ENCODE data around the gene CCDC198.

CCDC198 gene

GRCh38 chr14:57492859-57493258 lies 798 bp downstream of the CCDC198 start:
- peaks cover 8% of the 10 kb centered on the region for H3K4me1 Mint-ChIP-seq
- DNase-seq, result no peak
- no peaks in the 10 kb centered on the region for H3K9me3 Mint-ChIP-seq
- H3K4me3 Mint-ChIP-seq, result no peak overlapping the region
- no peaks in the 10 kb centered on the region for H3K36me3 Mint-ChIP-seq (ENCODE audit: low read depth)
- H3K27me3 Mint-ChIP-seq (ENCODE audit: low read depth, poor library complexity), result peaks cover 3% of the 10 kb centered on the region
- H3K27ac Mint-ChIP-seq, result no peak overlapping the region
- no peak for TF ChIP-seq CTCF (IDR thresholded peaks at IDR 0.05)

DNA sequence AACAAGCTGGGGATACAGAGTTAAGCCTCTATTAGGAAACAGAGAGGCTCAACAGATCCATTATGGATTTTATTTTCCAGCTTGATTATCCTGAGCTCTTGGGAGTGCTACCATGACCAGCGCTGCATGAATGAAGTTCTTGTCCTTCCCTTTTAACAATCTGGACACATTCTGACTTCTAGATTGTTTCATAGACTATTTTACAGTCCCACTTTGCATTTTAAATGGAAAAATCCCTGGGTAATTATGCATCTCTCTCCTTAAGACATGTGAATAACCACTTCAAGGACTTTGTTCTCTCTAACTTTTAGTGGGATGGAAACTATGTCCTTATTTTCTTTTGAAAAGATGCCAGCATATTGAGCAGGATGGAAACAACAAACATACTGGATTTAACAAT lies 2.0 kb downstream of the CCDC198 start:
- Mint-ChIP-seq H3K27ac (no peak overlapping the region), H3K4me3 (no peak overlapping the region), H3K9me3 (no peaks in the 10 kb centered on the region), H3K27me3 (ENCODE audit: low read depth, poor library complexity) (peaks cover 3% of the 10 kb centered on the region), H3K36me3 (ENCODE audit: low read depth) (no peaks in the 10 kb centered on the region), H3K4me1 (peaks cover 8% of the 10 kb centered on the region)
- no peak for TF ChIP-seq CTCF (IDR thresholded peaks at IDR 0.05)
- DNase-seq, result no peak

GRCh38 chr14:57487771-57488170 lies 5.9 kb downstream of the CCDC198 start:
- Mint-ChIP-seq H3K36me3 (ENCODE audit: low read depth) (no peaks in the 10 kb centered on the region), H3K4me1 (no peaks in the 10 kb centered on the region), H3K27me3 (ENCODE audit: low read depth, poor library complexity) (no peaks in the 10 kb centered on the region), H3K4me3 (no peak overlapping the region), H3K27ac (no peak overlapping the region), H3K9me3 (no peaks in the 10 kb centered on the region)
- no peak for DNase-seq
- TF ChIP-seq CTCF (IDR thresholded peaks at IDR 0.05), result no peak

DNA sequence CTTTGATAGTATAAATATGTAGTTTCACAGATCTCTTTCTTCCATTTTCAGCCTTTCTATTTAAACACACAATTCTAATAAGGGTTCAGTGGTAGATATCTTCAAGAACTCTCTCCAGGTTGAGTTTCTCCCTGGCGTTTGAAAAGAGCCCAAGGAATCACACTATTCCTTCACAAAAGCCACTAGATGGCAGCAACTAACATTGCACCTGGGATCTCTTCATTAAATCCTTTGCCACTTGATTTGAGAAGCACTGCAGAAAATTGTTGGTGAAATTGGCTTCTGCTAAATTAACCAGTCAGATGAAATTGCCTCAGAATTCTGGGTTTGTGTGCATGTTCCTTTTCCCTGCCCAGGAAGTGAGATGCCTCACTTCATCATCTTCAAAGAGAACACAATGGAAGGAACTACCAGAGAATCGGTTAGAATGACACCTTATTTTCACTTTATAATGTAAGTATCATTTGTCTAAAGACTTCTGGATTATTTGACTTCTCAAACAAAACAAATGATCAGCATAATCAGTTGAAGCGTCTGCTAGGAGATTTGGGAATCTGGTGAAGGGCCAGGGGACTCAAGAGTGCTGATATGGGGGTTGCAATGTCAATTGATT lies 6.8 kb downstream of the CCDC198 start:
- TF ChIP-seq CTCF (IDR thresholded peaks at IDR 0.05), result peak; percentile 61
- no peak overlapping the region for H3K4me3 Mint-ChIP-seq
- no peaks in the 10 kb centered on the region for H3K4me1 Mint-ChIP-seq
- no peak overlapping the region for H3K27ac Mint-ChIP-seq
- DNase-seq, result peak; percentile 6
- no peaks in the 10 kb centered on the region for H3K36me3 Mint-ChIP-seq (ENCODE audit: low read depth)
- no peaks in the 10 kb centered on the region for H3K27me3 Mint-ChIP-seq (ENCODE audit: low read depth, poor library complexity)
- no peaks in the 10 kb centered on the region for H3K9me3 Mint-ChIP-seq

DNA sequence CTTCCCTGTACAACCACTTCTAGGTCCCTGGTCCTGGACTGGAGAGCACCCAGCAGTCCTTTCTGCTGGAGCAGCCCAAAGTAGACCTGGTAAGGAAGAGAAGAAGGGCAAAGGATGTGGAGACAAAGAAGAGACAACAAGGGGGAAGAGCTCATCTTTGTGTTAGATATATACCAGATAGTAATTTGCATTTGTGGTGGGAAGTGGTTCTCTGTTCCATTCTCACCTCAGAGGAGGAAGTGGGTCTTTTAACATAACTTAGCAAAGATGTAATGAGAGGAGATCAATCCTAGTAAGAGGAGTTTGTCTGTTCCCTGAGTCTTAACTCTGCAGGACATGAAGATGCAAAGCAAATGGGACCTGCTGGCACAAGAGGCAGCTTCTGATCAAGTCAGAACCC lies 8.0 kb downstream of the CCDC198 start:
- no peak for TF ChIP-seq CTCF (IDR thresholded peaks at IDR 0.05)
- H3K27ac Mint-ChIP-seq, result no peak overlapping the region
- H3K27me3 Mint-ChIP-seq (ENCODE audit: low read depth, poor library complexity), result no peaks in the 10 kb centered on the region
- DNase-seq, result no peak
- H3K4me3 Mint-ChIP-seq, result no peak overlapping the region
- no peaks in the 10 kb centered on the region for H3K4me1 Mint-ChIP-seq
- H3K36me3 Mint-ChIP-seq (ENCODE audit: low read depth), result no peaks in the 10 kb centered on the region
- H3K9me3 Mint-ChIP-seq, result no peaks in the 10 kb centered on the region

- no peaks in the 10 kb centered on the region for H3K4me1 Mint-ChIP-seq
- no peak overlapping the region for H3K4me3 Mint-ChIP-seq
- no peak overlapping the region for H3K27ac Mint-ChIP-seq
- DNase-seq, result no peak
- H3K36me3 Mint-ChIP-seq (ENCODE audit: low read depth), result no peaks in the 10 kb centered on the region
- no peaks in the 10 kb centered on the region for H3K9me3 Mint-ChIP-seq
- no peak for TF ChIP-seq CTCF (IDR thresholded peaks at IDR 0.05)
- no peaks in the 10 kb centered on the region for H3K27me3 Mint-ChIP-seq (ENCODE audit: low read depth, poor library complexity)
These were observed 11.5 kb downstream of the CCDC198 start for GRCh38 chr14:57482120-57482519.
